ENCODE data around the gene JAML.
"Not testable (repeated sequence)": the region's sequence is repeated elsewhere in the genome, so short reads cannot be mapped to it uniquely, and the experiment has no call there.

Gene JAML

DNA sequence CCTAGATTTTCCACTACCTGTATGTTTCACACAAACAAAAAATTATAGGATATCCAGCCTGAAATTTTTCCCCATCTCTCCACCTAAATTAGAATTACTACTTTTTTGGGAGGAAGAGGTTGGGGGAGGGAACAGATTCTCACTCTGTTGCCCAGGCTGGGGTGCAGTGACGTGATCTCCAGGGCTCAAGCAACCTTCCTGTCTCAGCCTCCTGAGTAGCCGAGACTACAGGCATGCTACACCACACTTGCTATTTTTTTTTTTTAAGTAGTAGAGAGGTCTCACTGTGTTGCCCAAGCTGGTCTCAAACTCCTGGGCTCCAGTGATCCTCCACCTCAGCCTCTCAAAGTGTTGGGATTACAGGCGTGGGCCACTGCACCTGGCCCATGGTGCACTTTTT, 9.5 kb downstream of the JAML start:
- DNase-seq = no peak

DNA sequence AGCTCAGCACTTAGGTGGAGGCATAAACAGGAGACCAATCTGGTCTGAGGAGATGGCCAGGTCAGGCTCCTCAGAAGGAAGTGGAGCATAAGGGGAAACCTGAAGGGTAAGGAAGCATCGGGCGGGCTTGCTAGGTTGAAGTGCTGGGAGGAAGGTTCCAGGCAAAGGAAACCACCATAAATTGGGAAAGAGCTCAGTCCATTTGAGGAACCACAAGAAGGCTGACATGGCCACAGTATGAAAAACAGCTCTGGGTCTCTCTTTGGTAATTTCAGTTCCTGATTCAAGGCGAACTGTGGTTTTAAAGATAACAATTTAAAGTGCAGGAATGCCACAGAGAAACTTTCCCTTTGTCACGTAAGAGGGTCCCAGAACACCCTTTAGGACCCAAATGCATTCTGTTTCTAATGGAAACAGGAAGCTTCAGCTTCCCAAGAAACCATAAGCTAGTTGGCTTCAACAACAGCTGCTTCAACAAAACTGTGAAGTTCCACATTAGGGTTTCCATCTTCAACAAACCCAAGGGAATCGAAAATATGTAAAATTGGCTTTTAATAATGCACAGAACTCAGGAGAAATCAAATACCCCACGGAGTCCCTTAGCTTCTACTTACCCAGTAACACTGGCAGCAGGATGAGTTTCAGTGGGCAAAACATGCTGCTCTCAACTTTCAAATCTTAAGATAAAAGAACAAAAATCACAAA, 10.4 kb downstream of the JAML start:
- DNase-seq = no peak

DNA sequence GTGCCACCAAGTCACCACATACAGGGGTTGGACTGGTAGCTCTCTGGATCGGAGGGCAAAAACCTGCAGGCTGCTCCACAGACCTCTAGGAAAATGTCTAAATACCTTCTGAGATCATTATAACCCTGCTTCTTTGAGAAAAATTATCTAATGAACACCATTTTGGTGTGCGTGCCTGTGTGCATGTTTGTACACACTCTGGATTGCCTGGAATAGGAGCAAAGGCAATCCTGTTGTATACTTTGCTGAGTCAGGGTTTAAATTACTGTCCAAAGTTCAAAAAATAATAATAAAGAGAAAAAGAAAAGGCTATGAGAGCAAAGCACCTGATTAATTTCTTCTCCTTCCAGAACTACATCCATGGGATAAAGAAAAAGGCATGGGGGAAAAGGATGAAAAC, 11.0 kb downstream of the JAML start:
- no peak for DNase-seq

DNA sequence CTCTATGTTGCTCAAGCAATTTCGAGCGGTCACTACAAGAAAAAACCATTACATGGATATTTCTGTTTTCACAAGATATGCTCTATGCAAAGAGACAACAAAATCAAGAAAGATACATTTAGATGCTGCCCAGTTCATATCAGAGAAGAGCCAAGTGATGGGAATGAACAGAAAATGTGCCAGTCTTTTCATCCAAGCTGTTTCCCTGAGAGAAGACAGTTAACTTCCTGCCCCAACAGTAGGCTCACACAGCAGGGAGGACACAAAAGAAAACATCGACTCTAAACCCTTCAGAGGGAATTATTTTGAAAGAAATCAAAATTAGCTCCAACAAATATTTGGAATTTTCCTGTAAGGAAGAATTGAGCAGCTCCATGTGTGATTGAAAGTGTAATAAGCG, 11.6 kb downstream of the JAML start:
- no peak for DNase-seq

DNA sequence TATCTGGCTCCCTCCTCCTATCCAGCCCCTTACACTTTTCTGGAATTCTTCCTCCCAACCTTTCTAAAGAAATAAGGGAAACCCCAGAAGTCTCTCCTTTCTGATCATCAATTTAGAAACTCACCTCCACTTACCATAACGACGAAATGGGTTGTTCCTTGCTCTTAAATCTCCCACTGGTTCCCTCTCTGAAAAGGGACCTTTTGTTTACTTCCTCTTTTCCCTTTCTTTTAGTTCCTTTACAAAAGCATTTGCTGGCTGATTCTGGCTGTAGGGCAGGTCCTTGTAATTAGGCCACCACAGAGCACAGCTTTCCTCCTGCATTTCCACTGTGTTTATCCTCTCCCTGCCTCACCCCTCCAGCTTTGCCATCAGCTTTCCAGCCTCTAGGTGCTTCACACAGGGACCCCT, 12.0 kb downstream of the JAML start:
- DNase-seq = no peak

DNA sequence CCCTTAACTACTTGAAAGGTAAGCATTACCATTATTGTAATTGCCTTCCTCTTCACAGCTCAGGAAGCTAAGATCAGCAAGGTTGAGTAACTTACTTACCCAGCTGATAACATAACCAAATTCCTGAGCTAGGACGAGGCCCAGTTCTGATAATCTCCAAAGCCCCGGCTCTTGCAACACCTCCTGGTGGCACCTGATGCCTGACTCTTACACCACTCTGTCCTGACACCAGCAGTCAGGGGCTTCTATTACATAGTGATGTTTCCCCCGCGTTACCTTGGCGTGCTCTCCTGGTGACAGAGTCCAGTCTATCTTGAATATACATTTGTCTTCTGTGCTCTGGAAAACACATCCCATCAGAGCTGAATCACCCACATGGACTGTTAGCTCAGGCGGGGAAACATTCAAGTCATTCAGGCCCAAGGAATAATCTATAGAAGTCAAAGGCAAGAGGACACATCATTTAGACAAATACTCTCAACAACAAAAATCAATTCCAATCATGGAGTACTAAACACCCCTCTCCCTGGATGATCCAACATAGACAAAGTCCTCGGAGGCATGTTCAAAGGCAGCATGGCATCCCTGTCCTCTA, 12.6 kb downstream of the JAML start:
- no peak for DNase-seq

DNA sequence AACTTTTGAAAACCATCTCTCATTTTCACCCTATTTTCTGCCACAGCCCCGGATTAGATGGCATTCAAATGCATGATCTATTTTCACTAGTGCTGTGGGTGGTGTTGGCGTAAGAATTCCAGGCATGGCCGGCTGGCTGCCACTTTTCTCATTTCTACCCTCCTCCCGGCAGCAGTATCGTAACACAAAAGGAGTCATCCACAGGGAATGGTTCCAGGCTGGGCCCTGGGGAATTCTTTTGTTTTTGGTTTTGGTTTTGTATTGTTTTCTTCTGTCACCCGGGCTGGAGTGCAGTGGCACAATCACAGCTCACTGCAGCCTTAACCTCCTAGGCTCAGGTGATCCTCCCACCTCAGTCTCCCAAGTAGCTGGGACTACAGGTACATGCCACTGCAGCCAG, 13.8 kb downstream of the JAML start:
- DNase-seq = no peak

DNA sequence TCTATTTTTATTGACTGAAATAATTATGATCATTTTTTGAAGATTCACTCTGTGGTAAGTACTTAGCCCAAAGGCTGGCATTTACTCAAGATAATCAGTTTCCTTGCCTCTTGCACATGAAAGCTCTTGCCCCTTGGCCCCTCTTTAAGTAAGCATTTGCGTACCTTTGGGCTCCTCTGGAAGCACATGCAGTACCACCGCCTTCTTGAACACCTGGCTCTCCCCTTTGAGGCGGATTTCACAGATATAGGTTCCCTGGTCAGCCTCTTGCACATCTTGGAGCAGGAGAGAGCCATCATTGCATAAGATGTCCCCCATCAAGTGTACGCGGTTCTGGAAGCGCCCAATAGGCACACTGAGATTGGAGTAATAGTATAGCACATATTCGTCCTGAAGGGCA, 14.5 kb downstream of the JAML start:
- no peak for DNase-seq

DNA sequence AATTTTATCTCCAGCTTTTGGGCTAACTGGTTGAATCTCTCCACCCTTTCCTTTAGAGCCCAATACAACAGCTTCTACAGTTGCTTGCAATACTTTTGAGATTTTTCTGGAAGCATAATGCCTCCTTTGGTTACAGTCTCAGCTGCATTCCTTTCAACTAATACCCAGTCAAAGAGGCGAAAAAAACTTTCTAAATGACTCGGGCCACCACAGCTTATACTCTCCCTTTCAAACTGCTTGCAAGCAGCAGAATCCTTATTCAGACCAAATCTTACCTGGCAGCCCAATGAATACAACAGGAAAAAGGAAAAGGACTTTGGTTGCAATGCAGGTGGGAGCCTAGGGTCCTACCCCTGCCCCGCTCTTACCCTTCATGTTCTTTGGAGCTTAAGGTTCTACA, 15.8 kb downstream of the JAML start:
- DNase-seq = no peak

DNA sequence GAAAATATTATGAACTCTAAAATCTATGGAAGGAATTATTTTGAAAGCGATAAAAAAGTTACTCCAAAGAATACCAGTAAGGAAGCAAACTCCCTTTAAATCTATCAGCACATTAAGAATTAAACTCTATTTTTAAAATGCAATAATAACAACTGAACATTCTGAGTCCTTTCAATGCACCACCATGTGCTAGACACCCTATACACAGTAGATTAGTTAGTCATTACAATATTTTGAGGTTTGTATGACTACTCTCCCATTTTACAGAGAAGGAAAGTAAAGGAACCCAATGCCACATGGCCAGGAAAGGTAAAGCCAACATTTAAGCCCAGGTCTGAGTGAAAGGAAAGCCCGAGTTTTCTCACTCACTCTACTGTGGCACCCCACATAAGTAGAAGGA, 17.7 kb downstream of the JAML start:
- no peak for DNase-seq

DNA sequence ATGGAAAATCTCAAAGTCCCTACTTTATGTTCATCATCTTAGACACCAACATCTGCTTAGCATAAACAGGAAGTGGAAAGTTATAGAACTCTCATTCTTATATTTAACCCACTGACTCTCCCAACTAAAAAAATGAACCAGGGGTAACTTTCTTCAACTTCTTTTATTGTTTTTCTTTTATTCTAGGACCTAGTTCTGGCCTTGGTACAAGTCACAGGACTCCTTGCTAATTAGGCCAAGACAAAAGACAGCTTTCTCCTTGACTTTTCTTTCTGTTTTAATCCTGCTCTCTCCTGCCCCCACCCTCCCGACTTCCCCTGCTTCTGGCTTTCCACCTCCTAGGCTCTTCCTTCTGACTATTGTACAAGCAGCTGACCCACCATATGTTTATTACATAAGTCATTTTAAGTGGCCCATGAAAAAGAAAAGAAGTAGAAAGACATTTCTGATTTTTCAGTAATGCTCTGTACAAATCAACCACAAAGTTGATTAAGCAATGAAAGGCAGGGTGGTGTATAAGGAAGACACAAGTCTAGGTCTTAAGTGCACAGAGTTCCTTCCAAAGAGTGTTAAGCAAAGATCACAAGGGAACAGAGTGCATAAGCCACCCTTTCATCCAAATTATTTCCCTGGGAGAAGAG, 18.3 kb downstream of the JAML start:
- DNase-seq = no peak

DNA sequence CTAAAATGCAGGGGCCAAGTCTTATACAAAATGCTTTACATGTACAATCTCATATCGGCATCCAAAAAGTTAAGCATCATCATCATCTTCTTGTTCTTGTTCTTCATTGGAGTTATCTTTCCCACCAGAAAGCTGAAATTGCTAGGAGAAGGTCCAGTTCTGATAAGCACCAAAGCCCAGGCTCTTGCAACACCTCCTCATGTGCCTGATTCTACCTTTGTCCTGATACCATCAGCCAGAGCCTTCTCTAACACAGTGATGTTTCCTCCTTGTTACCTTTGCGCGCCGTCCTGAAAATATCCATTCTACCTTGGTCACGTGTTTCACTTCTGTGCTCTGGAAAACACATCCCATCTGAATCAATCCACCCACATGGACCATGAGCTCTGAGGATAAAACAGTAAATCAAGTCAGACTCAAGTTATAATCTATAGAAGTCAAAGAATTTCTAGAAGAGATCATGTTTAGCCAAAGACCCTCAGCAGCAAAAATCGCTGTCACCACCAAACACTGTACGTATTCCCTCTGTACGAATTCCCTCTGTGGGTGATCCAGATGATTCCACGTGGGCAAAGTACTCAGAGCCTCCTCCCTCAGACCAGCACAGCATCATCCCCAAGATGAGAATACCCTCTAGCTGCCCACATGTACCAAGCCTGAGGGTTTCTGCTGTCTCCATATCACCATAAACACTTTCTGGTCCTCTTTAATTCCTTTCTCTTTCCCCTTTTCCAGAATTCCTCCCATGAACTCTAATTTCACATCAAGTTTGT, 19.0 kb downstream of the JAML start:
- DNase-seq = no peak

DNA sequence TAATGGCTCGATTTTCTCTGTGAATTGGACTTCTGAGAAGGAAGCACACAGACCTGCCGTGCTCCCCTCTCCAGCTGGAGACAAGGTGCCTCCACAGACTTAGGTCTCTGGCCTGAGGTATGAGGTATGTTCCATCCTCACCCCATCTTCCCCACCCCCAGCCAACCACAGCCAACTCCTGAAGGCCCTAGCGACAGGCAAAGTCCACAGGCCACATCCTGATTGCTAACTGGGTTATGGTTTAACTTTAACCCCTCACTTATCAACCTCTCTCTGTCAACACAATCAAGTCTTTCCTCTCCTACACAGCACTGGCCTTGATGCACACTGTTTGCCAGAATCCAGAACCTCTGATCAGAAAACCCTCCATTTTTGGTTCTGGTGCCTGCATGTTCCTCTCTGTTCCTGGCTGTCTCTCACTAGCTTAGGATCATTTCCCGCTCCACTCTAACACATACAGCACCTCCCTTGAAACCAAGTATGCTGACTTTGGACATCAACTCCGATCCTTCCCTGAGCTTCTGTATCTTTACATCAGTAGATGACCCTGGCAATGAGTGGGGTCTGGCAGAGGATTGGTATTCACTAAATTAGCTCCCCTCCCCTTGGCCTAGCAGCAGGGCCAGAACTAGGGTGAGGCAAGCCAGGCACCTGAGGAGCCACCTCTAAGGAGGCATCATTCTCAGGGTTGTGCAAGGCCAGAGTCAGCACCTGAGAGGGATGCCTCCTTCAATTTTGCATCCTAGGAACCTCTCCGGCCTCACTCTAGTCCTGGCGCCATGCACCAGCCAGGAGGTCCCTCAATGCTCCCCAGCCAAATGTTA, 22.0 kb downstream of the JAML start:
- no peak for DNase-seq

DNA sequence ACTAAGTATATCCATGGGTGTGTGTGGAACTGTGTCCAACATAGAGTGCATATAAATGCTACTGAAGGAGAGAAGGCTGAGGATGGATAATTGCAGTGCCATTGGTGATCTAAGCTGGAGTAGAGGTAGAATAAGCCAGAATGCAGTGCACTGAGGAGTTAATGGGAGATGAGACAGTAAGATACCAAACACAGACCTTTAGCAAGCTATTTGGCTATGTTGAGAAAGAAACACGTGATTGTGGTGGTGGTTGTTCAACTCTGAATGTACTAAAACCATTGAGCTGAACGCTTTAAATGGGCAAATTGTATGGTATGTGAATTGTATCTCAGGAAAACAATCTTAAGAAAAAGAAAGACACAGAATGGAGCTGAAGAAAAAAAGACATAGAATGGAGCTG, 22.8 kb downstream of the JAML start:
- no peak for DNase-seq

DNA sequence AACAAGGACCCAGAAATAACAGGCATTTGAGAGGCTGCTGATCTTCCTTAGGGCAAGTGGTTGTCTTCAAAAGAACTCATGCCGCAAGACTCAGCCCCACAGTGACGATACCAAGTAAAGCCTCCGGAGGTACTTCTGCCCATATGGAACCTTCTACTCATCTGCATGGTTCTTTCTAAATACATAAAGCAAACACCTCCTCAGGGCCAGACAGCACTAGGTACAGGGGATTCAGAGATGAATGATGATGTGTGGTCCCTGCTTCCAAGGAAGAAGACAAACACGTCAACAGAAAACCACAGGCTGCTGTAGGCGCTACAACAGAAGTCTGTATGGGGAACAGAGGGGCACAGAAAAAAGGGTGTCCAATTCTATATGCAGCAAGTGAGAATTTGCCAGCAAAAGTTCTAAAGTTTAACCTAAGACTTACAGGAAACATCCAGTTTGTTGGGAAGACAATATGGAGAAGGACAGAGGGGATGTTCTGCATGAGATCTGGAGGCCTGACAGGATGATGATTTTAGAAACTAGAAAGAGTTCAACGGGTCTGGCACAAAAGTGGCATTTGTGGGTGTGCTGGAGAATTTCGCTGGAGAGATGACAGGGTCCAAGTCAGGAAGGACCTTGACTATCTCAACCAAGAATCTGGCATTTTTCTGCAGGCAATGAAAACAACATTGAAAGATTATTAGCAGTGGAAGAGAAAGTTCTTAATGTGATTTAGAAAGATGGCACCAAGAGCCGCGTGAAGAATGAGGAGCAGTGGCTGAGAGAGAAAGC, 23.7 kb downstream of the JAML start:
- no peak for DNase-seq

DNA sequence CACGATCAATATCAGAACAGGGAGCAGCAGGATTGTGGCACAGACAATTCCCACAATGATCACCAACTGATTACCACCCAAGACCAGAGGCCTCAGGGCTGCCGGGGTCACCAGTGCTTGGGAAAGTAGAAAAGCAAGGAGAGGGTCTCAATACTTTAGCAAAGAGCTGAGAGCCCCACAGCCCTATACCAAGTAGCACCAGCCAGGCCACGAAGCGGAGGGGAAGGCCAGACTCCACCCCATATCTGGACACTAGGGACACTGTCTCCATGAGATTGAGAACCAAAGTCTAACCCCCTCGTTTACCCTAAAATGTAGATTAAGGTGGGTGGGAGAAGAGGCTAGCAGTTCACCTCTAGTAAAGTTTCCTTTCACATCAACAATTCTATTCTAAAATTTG, 24.3 kb downstream of the JAML start:
- DNase-seq = no peak

DNA sequence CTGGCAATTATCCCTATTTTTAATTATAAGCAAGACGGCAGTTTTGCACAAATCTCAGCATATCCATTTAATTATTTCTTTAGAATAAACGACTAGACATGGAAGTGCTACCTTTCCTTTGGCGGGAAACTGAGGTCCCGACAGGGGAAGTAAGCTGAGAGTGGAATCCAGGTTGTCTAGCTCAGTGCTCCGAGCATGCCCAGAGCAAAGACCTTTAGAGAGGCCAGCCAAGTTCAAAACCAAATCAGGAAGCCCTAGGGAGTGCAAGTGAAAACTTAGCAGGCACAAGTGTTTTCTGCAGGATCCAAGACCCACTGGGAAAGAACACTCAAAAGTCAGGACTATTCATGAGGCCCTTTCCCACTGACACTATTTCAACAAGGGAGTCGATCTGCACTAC, 25.7 kb downstream of the JAML start:
- no peak for DNase-seq

DNA sequence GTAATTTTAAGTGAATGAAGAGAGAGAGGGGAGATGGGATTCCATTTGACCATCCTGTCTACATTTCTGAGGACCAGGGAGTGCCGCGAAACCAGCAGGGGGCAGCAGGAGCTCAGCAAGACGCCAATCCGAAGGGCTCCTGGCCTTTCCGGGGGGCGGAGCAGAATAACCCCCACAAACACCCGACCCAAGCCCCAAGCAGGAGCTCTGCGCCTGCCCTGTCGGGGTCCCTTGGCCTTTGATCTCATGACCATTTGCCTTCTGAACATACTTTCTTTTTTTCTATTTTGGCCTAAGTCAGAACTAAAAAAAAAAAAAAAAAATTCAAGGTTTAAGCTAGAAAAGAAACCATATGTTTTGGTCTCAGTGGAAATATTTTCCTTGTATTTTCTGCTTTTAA, 26.4 kb downstream of the JAML start:
- DNase-seq = peak; percentile 81

DNA sequence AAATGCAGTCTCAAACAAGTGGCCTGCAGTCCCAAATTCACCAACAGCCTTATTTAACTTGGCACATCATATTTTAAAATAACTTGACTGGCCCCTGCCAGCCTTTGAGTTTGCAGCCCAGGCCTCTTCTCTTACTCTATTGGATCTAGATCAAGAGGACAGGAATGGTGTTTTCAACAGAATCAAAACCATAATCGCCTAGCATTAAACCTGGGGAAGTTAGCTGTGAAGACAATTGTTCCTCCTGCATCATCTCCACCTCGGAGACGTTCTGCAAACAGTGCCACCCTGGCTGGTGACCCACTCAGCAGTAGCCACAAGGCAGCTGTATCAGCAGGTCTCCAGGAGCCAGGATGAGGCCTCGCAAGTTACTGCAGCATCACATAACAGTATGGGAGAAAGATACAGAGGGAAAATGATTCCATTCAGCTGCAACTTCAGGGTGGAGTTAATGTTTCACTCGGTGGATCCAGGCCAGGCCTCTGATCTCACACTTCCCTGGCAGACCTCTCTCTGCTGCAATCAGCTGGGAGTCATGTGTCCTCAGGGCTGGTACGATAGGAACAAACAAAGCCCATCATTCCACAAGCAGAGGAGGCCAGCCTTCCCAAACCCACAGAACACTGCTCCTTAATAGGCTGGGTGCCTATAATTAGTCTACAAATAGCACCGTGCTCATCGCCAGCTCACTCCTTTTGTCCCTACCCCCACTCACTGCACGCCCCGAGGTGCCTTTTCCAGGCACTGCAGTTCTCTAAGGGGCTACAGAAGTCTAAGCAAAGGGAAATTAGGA, 29.8 kb downstream of the JAML start:
- peak; percentile 82 for DNase-seq

DNA sequence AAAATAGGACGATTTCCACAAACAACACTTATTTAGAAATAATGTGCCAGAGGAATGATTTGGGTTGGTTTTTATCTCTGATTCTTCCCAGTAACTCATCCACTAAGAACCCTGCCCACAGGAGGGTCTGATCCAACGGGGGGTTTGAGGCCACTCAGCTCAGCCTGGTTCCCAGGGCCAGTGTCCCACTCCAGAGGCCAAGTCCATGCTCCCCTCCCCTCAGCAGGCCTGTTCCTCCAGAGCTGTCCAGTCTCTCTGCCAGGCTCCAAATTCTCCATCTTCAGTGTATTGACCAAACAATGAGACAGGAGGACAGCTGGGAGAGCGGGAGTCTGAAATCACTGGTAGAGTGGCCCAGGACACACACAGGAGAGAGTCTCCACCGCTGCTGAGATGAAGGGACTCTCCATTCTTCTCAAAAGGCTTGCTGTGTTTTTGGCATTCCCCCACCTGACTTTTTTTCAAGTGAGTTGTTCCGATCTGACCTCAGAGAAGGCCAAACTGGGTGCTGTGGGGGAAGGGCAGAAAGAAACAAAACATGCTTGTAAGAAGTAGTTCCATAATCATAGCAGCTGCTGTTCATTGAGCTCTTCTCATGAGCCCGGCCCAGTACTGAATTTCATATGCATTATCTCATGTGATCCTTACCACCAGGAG, 30.8 kb downstream of the JAML start:
- no peak for DNase-seq

DNA sequence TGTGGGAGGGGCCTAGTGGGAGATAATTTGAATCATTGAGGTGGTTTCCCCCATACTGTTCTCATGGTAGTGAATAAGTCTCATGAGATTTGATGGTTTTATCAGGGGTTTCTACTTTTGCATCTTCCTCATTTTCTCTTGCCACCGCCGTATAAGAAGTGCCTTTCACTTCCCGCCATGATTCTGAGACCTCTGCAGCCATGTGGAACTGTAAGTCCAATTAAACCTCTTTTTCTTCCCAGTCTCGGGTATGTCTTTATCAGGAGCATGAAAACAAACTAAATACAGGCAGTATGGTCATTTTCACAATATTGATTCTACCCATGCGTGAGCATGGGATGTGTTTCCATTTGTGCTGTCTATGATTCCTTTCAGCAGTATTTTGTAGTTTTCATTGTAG, 32.0 kb downstream of the JAML start:
- DNase-seq = not testable (repeated sequence)

Data from NCI-H1105 treated with DMSO at 0.1 percent for 48 hours (cell line).